Panc1 (cell line): Measurements from ENCODE around the gene ADPRHL1. TPM values are rescaled to one million over a fixed set of nuclear protein-coding genes. Genes with fewer than 3 reads are reported as not detected.

ENCODE experiments used
- ATAC-seq: fragments of 200-7000 bp; cut with Tn5 transposase; 2 replicates; pipeline ENCODE4 v1.9.1; 2020; ENCODE audit warnings: mild to moderate bottlenecking, moderate library complexity
- BruUV-seq: library from RNA; stranded (reverse); fragments of 400-500 nt; replicated peaks from 2 replicates; lab custom pipeline; 2021; lab: Mats Ljungman, UMichigan
- CTCF ChIA-PET: fragments of 300-600 bp; sonication (Branson Sonifier 250); formaldehyde crosslinking; loops from one replicate; lab custom pipeline; 2022; ENCODE audit warnings: antibody characterized with exemption; lab: Charles Lee
- POLR2A ChIA-PET: fragments of 300-600 bp; sonication (Branson Sonifier 250); formaldehyde crosslinking; loops from one replicate; lab custom pipeline; 2022; ENCODE audit warnings: antibody characterized with exemption; lab: Charles Lee
- DNase-seq: peaks from one replicate; pipeline ENCODE4 v3.0.0-alpha.2; 2010; ENCODE audit warnings: low read depth, low spot score
- H3K27ac ChIP-seq: 2 replicates; pipeline ENCODE4 v1.5.1; 2011; ENCODE audit warnings: mild to moderate bottlenecking, low read length, inconsistent platforms
- H3K27me3 ChIP-seq: fragments of 200-500 bp; sonication (Bioruptor generic); 2 replicates; pipeline ENCODE4 v1.6.0; 2014; ENCODE audit warnings: low read length, inconsistent platforms; ENCODE audit not compliant: control insufficient read depth, insufficient read depth
- H3K36me3 ChIP-seq: fragments of 200-500 bp; sonication (Bioruptor generic); 2 replicates; pipeline ENCODE4 v1.5.1; 2014; ENCODE audit warnings: inconsistent platforms, mild to moderate bottlenecking, low read length, moderate library complexity; ENCODE audit not compliant: control insufficient read depth, insufficient read depth
- H3K4me1 ChIP-seq: 2 replicates; pipeline ENCODE4 v1.5.1; 2011; ENCODE audit warnings: inconsistent platforms, mild to moderate bottlenecking, low read length, moderate library complexity; ENCODE audit not compliant: control insufficient read depth, insufficient read depth
- H3K4me3 ChIP-seq, 2 experiments: 2 replicates each; pipeline ENCODE4 v1.5.1; 2011 to 2012; ENCODE audit warnings: low read depth in 2 of 2, low read length in 2 of 2, mild to moderate bottlenecking in 2 of 2, inconsistent platforms in 1 of 2, moderate library complexity in 1 of 2
- H3K9me3 ChIP-seq: fragments of 200-500 bp; sonication (Bioruptor generic); 2 replicates; pipeline ENCODE4 v1.5.1; 2014; ENCODE audit warnings: low read depth, mild to moderate bottlenecking, inconsistent platforms, low read length, moderate library complexity; ENCODE audit not compliant: control insufficient read depth, insufficient read depth
- CTCF ChIP-seq: fragments of 450-650 bp; IDR thresholded peaks from 2 replicates; pipeline ENCODE4 v1.5.1; 2017; ENCODE audit warnings: mild to moderate bottlenecking
- POLR2AphosphoS5 ChIP-seq: IDR thresholded peaks from 2 replicates; pipeline ENCODE4 v1.6.1; 2012; ENCODE audit warnings: mild to moderate bottlenecking, low read depth, low read length, moderate library complexity
- SIN3A ChIP-seq: IDR thresholded peaks from 2 replicates; pipeline ENCODE4 v1.6.1; 2012; ENCODE audit warnings: low read depth, mild to moderate bottlenecking, low read length, moderate library complexity, borderline replicate concordance; ENCODE audit not compliant: insufficient read depth
- TCF7L2 ChIP-seq: IDR thresholded peaks from 2 replicates; pipeline ENCODE4 v1.6.1; 2011; ENCODE audit warnings: mild to moderate bottlenecking, low read depth, low read length, inconsistent platforms
- in situ Hi-C: cut with HindIII; loops from 2 replicates; pipeline ENCODE4 v1.10.0; 2016; ENCODE audit warnings: low sequenced_read_pairs, low pct_unique_long_range_greater_than_20kb
- intact Hi-C: fragments of 100-400 bp; cut with micrococcal nuclease; formaldehyde crosslinking; loops from one replicate; pipeline ENCODE4 v1.10.0; 2022; ENCODE audit not compliant: unreplicated experiment
- total RNA-seq: library from RNA; stranded (reverse); gene quantifications from one replicate; pipeline ENCODE4 v1.2.1, GENCODE V29; 2021; ENCODE audit not compliant: unreplicated experiment
- TF ChIP-seq, protein P1 (sequence below), 2 experiments: IDR thresholded peaks; 2 replicates each; pipeline ENCODE4 v1.6.1; 2011 to 2012; ENCODE audit warnings: low read depth in 2 of 2, control low read depth in 1 of 2, low read length in 1 of 2, mild to moderate bottlenecking in 1 of 2, moderate library complexity in 1 of 2; ENCODE audit not compliant: insufficient read depth in 1 of 2

The ADPRHL1 gene
- total RNA-seq, 1 experiment from 2014 or later, result 4.8 TPM

GRCh38 chr13:113422807-113423519, 30.3 kb downstream of the ADPRHL1 start:
- Histone ChIP-seq H3K36me3 (no peaks in the 10 kb centered on the region), H3K27ac (no peak overlapping the region), H3K9me3 (no peaks in the 10 kb centered on the region), H3K4me1 (no peaks in the 10 kb centered on the region), H3K4me3 (no peak overlapping the region), H3K27me3 (no peaks in the 10 kb centered on the region)
- TF ChIP-seq, protein P1, sequence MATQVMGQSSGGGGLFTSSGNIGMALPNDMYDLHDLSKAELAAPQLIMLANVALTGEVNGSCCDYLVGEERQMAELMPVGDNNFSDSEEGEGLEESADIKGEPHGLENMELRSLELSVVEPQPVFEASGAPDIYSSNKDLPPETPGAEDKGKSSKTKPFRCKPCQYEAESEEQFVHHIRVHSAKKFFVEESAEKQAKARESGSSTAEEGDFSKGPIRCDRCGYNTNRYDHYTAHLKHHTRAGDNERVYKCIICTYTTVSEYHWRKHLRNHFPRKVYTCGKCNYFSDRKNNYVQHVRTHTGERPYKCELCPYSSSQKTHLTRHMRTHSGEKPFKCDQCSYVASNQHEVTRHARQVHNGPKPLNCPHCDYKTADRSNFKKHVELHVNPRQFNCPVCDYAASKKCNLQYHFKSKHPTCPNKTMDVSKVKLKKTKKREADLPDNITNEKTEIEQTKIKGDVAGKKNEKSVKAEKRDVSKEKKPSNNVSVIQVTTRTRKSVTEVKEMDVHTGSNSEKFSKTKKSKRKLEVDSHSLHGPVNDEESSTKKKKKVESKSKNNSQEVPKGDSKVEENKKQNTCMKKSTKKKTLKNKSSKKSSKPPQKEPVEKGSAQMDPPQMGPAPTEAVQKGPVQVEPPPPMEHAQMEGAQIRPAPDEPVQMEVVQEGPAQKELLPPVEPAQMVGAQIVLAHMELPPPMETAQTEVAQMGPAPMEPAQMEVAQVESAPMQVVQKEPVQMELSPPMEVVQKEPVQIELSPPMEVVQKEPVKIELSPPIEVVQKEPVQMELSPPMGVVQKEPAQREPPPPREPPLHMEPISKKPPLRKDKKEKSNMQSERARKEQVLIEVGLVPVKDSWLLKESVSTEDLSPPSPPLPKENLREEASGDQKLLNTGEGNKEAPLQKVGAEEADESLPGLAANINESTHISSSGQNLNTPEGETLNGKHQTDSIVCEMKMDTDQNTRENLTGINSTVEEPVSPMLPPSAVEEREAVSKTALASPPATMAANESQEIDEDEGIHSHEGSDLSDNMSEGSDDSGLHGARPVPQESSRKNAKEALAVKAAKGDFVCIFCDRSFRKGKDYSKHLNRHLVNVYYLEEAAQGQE (IDR thresholded peaks at IDR 0.05; ENCODE audit: insufficient read depth in 1 of 2, low read depth in 2 of 2, low read length in 1 of 2), result no peak
- TF ChIP-seq SIN3A, result no peak
- no peak for TF ChIP-seq CTCF
- TF ChIP-seq TCF7L2, result no peak
- TF ChIP-seq POLR2AphosphoS5, result no peak
- ATAC-seq (no peak), DNase-seq (no peak)
- in situ Hi-C loops, result no loop called here
- ChIA-PET CTCF (no interaction called here), POLR2A (no interaction called here)
- no TSS peak for BruUV-seq
- intact Hi-C loops, result no loop called here

DNA sequence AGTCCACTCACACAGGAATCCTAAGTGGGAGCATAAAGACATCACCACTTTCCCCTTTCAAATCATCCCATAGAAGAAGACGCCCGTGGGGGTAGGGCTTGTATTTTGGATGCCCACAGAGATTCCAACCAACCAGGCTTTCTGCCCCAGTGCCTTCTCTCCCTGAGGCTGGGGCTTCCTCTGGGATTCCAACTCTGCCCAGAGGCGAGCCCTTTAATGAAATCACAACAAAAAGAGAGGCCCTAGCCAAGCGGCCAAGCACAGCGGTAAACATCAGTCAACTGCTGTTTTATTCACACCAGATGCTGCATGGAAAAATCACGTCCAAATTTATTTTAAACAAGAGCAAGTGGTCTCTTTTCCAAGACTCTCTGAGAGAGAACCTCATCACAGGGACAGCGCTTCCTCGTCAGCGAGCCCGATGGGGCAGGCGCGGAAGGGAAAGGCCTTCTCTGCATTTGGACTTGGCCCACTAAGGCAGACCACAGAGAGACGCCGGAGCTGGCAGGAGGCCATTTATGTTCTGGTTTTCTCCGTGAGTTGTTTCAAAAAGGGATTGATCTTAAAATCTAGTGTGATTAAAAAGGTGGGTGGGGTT, 31.5 kb downstream of the ADPRHL1 start:
- Histone ChIP-seq H3K36me3 (no peaks in the 10 kb centered on the region), H3K4me1 (no peaks in the 10 kb centered on the region), H3K9me3 (no peaks in the 10 kb centered on the region), H3K27me3 (no peaks in the 10 kb centered on the region), H3K4me3 (no peak overlapping the region), H3K27ac (no peak overlapping the region)
- DNase-seq, result no peak
- CTCF ChIA-PET, result no interaction called here
- in situ Hi-C loops (no loop called here), intact Hi-C loops (no loop called here)
- 0 out of 2 replicates have a peak, but pooled peaks have one; percentile 18 for ATAC-seq
- POLR2A ChIA-PET, result no interaction called here
- TF ChIP-seq CTCF (no peak), TCF7L2 (no peak), POLR2AphosphoS5 (no peak), SIN3A (no peak)
- TF ChIP-seq, protein P1 (IDR thresholded peaks at IDR 0.05; ENCODE audit: insufficient read depth in 1 of 2, low read depth in 2 of 2, low read length in 1 of 2), result no peak
- no TSS peak for BruUV-seq
